GM15510 (cell line): ENCODE results near the gene KCNS3.

Experiments used
- POLR2A ChIP-seq: IDR thresholded peaks from 3 replicates; pipeline ENCODE4 v1.6.1; 2011; ENCODE audit warnings: borderline replicate concordance; ENCODE audit not compliant: insufficient read length; ENCODE audit errors: extremely low read depth

KCNS3 gene

DNA sequence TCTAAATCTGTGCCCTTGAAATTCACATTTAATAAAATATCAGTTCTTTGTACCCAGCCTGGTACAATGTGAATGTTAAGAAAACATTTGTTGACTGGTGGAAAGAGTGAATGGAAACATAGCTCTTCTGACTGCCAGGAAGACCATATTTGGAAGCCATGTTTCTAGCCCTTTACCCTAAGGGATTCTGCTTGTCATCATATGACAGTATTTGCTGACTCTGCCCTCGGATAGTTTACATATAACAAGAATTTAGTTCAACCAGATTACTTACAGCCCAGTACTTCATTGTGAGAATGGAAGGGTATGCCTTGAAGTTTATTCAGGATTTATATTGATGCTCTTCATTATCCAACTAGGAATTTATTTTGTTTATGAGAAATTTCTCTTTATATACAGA is 13.8 kb upstream of the KCNS3 start:
- no peak for TF ChIP-seq POLR2A

DNA sequence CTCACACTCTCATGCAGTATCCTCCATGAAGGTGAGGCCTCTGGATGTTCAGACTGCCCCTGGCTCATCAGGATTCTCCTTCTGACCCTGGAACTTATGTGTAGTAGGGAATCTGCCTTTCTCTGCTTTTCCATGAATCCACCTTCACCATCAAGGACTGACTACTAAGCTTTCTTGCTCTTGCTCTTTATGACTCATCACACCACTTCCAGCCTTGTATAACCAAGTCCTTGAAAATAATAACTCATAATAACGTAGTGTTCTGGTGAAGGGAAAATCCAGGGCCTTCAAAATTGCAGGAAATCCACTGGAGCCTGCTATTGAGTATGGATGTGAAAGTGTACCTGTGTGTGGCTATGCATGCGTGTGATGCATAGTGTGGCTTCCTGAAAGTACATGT is 11.3 kb upstream of the KCNS3 start:
- no peak for TF ChIP-seq POLR2A

DNA sequence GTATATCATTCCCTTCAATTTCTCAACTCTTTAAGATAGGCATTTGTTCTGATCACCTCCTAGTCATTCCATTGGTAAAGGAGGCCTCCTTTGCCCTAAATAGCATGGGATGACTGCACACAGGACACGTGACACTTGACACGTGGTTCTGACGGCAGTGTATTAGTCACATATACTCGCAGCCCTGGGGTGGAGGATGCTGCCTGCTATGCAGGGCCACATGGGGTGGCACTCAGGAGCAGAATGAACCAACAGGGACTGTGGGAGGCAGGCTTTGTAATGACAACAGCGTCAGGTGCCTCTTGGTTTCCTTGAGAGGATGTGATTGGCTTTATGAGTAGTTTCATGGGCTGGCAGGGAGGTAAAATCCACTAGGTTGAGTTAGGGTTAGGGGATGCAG is 9.3 kb upstream of the KCNS3 start:
- no peak for TF ChIP-seq POLR2A

DNA sequence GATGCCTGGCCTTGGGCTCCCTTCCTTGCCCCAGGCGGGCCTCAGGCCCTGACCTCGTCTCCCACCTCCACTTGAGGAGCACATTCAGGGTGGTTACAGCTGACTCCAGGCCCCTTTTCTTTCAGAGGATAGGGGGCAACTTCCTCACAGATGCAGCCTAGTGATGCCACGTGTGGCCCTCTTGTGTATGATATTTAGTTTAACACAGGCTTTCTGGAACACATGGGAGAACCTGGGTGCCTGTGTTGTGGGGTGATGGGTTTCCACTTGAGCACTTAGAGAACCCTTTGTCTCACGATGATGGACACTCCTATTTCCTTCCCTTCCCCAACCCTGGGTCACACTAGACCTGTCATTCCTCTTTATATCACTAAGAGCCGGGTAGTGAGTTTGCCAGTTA is 6.8 kb upstream of the KCNS3 start:
- TF ChIP-seq POLR2A: no peak

DNA sequence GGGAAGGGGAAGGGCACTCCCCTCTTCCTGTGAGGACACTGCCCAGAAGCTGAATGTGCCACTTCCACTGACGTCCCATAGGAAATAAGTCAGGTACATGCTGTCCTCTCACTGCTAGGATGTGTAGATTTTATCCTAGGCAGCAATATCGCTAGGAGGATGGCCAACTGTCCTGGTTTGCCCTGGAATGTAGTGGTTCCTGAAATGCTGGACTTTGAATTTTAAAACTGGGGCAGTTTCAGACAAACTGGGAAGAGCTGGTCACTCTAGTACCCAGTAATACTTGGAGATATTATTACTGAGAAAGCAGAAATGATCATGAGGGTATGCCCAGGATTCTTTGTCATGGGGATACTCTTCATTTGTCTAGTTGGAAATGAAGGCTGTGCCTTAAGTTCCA is 5.4 kb upstream of the KCNS3 start:
- TF ChIP-seq POLR2A: no peak

DNA sequence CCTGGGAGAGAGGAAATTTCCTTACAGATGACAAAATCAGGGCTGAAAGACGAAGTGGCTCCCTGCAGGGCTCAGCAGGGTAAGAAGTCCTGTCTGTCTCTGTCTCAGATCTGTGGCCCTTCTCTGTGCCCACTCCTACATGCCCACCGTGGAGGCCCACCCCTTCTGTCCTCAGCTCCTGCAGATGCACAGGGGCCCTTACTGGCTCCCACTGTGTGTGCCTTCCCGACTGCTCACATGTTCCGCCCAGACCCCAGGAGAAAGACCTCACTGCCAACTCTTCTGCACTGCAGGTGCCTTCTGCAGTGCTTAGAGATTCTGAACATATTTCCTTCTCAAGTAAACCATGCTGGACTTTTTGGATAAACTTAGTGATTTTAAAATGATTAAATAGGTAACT is 1.9 kb upstream of the KCNS3 start:
- TF ChIP-seq POLR2A: no peak

DNA sequence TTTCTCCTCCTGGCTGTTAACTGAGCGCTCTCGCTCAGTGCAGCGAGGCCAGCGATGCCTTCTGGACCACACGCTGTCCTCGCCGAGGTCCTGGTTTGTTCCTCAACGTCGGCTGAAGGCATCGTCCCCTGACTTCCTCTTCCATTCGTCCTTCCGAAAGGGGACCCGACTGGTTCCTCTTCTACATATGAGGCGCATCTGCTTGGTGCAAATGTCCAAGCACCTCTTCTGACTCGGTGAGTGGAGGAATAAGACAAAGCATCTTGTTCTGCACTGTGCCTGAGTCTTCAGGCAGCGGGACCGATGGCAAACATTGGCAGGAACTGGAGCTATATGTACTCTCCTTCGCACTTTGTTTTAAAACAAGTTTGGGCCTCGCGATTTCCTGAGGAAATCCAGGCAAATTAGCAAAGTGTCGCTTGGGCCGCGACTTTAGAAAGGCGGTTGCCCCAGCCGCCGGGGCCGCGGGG is 621 bp upstream of the KCNS3 start:
- TF ChIP-seq POLR2A: no peak

DNA sequence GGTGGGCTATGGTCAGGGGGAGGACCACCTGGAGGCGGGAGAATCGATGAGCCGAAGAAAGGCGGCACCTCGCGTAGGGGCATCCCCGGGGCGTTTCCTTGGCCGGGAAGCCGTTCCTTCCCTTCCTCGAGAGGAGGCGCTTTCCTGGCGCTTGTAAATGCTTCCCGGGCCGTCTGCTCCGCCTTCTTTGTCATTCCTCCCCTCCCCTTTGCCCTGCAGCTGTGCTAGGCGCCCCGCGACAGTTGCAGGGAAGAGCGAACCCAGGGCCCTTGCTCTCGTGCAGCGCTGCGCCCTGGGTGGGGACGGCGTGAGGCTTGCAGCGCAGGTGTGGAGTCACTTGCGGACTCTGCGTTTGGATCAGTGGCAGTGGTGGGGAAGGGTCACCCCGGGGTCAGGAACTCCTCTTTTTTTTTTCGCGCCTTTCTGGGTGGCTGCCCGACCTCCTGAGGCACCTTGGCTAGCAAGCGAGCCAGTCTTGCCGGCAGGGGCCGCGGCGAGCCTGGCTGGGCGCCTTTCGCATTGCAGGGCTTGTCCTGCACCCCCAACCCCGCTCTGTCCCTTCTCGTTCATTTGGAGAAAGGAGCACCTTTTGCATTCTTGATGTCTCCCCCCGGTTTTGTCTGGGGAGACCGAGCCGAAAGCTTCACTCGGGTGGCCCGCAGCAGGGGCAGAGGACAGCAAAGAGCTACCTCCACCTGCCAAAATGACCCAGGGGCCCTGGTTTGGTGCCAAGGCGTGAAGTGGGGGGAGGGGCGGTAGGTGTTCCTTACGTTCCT is 858 bp downstream of the KCNS3 start:
- no peak for TF ChIP-seq POLR2A

DNA sequence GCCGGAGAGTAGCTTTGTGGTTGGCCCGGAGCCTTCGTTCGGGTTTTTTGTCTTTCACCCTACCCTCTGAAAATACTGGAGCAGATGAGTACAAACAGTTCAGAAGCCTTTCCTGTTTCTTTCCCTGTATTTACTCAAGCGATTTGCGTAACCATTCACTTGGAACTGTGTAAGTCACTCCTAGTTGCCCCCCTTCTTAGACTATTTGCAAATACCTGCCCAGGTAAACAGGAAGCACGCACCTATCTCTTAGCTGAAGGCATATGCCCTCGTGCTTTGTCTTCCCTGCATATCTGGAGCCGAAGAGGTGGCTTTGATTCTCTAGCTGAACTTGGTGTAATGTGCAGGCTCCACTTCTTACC is 1.4 kb downstream of the KCNS3 start:
- no peak for TF ChIP-seq POLR2A

DNA sequence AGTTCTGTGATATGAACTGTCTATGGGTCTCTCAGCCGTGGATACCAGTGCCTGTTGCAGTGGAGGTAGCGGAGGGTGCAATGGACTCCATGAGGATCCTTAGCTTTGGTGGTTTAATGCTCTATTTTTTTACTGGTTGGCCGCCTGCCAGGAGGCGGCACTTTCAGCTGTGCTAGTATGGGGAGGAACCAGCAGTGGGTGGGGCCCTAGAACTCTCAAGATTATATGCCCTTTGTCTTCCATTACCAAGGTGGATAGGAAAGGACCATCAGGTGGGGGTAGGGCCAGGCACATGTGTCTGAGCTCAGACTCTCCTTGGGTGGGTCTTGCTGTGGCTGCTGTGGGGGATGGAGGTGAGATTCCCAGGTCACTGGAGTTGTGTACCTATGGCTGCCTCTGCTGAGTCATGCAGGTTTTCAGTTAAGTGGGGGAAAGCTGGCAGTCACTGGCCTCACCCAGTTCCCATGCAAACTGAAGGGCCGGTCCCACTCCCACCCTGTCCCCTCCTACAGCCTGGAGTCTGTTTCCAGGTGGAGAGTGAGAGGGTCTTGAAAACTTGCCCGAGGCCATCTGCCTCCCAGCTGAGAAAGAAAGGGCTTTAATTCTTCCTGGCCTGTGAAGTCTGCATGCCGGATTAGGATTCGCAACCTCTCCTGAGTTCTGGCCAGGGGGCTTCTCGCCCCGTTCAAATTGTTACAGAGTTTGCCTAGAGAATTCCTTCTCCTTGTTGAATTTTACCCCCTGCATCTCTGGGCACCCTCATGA is 14.5 kb downstream of the KCNS3 start:
- no peak for TF ChIP-seq POLR2A

DNA sequence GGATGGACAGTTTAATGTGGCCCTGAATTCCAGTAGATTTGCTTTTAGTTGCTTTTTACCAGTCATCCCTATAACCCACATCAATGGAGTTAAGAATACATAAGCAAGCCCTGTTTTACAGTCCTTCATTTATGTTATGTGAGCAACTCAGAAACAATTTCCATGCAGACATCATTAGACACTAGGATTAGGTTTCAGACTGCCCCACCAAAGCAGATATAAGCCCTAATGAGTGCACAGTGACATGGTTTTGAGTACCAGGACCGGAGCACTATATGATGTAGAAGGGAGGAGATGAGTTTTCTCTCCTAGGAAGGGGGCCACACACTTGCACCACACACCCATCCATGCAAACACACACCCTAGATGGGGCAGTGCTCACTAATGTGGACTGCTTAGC is 15.5 kb downstream of the KCNS3 start:
- no peak for TF ChIP-seq POLR2A

DNA sequence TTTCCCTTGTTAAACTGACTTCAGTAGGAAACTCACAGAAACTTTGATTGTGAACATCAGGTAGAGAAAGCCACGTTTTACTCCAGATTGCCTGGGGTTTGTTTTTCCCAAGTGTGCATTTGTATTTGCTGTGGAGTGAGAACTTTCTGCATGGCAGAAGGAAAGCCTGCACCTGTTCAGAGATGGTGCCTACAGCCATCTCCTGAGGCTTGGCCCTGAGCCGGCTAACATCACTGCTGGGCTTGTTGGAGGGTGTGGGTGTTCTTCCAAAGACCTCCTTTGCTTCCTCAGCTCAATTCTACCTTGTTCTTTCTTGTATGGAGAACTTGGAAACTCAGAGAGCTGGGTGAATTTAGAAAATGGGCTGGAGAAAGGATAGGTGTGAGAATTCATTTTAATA is 16.1 kb downstream of the KCNS3 start:
- no peak for TF ChIP-seq POLR2A

DNA sequence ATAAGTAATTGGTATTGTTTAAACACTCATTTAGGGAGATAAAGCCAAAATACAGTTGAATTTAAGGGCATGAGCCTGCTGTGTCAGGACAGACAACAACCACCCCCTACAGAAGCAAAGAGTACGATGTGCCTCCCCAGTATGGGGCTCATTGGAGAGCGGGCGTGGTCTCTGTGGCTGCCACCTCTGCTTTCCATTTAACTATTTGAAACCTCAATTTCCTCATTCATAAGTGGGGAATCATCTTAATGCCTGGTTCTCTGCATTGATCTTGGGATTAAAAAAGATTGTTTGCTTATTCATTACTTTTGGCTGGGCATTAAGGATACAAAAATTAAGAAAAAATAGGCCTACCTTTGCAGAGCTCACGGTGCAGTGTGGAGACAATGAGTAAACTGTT is 21.4 kb downstream of the KCNS3 start:
- no peak for TF ChIP-seq POLR2A

DNA sequence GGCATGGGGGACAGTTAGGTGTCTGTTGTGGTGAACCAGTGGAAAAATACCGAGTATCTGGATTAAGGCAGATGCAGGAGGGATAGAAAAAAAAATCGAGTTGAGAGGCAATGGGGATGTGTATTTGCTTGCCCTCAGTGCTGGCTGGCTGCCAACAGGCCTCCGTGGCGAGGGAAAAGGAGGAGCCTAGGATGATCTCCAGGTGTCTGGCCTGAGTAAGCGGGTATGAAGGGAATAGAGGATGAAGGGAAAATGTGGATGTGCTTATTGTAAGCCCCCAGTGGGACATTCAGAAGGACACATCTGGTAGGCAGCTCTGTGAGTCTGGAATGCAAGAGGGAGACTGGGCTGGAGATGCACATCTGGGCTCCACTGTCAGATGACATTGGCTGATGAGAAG is 22.8 kb downstream of the KCNS3 start:
- no peak for TF ChIP-seq POLR2A

DNA sequence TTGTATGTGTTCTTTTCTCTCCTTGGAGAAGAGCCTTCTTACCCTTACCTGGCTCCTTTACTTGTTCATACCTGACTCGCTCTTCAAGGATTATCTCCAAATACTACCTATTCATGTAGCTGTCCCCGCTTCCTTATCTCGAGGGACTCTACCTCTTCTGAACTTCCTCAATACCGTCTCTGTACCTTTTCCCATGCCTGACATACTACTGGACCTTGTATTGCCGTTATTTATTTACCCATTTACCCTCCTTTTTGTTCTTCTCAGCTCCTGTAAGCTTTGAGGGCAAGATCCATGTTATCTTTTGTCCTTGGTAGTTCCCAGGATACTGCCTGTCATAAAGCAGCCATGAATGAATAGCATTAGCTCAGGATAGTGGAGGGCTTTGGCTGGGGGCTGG is 32.5 kb downstream of the KCNS3 start:
- TF ChIP-seq POLR2A: no peak
